Measurements from ENCODE around the gene TNFSF13B. TPM values are rescaled to one million over a fixed set of nuclear protein-coding genes. Genes with fewer than 3 reads are reported as not detected.

The TNFSF13B gene
- total and polyA plus RNA-seq, 2 of the 8 experiments (the other 6 are each of a cell fraction or from before 2014, with no cell fraction given): not detected

- Histone ChIP-seq H2BK20ac (ENCODE audit: low read length) (no peak overlapping the region), H2BK15ac (ENCODE audit: low read length) (no peak overlapping the region), H3K27me3 (replicated peaks in 1 of 4; ENCODE audit: control insufficient read depth in 3 of 4, extremely low read depth in 1 of 4, insufficient read depth in 3 of 4, low read length in 3 of 4) (no peaks in the 10 kb centered on the region), H3K9ac (replicated peaks in 1 of 4; ENCODE audit: extremely low read depth in 1 of 4, low read depth in 3 of 4, low read length in 3 of 4) (no peak overlapping the region), H4K5ac (ENCODE audit: insufficient read length, low read depth, low read length) (no peak overlapping the region), H3K4ac (replicated peaks; ENCODE audit: insufficient read length, low read depth, low read length) (no peak overlapping the region), H4K20me1 (replicated peaks in 1 of 2; ENCODE audit: control insufficient read depth in 1 of 2, insufficient read depth in 2 of 2, low read length in 2 of 2) (no peaks in the 10 kb centered on the region), H4K8ac (ENCODE audit: extremely low read depth, insufficient read depth, low read length) (no peak overlapping the region), H3K27ac (ENCODE audit: low read depth, low read length) (no peak overlapping the region), H4K91ac (replicated peaks; ENCODE audit: insufficient read length, low read length) (no peak overlapping the region), H2BK12ac (ENCODE audit: low read depth, low read length) (no peak overlapping the region), H2BK5ac (ENCODE audit: low read depth, low read length) (no peak overlapping the region), H3K14ac (ENCODE audit: insufficient read length) (no peak overlapping the region), H3K4me2 (ENCODE audit: insufficient read depth in 1 of 2, low read depth in 2 of 2, low read length in 2 of 2) (no peak overlapping the region), H3K23ac (ENCODE audit: insufficient read length) (no peak overlapping the region), H3K4me1 (replicated peaks in 1 of 4; ENCODE audit: control insufficient read depth in 3 of 4, insufficient read depth in 4 of 4, low read length in 3 of 4) (no peaks in the 10 kb centered on the region; a peak in 1 of 7 replicates), H2BK120ac (replicated peaks; ENCODE audit: low read depth, low read length) (no peak overlapping the region), H3K79me2 (ENCODE audit: control insufficient read depth in 1 of 2, insufficient read depth in 2 of 2, low read length in 2 of 2) (no peaks in the 10 kb centered on the region), H2AK5ac (ENCODE audit: low read depth, low read length) (no peak overlapping the region), H3K36me3 (ENCODE audit: control insufficient read depth in 2 of 4, insufficient read depth in 4 of 4, low read length in 3 of 4) (no peaks in the 10 kb centered on the region; a peak in 1 of 8 replicates), H3K23me2 (ENCODE audit: low read depth, low read length) (no peaks in the 10 kb centered on the region; the same call in 1 of the 2 replicates), H3K56ac (replicated peaks; ENCODE audit: insufficient read length, low read depth, low read length) (no peak overlapping the region), H3K9me3 (ENCODE audit: insufficient read depth in 2 of 2, low read depth in 1 of 2, low read length in 1 of 2) (no peaks in the 10 kb centered on the region), H3K4me3 (ENCODE audit: extremely low read depth in 1 of 4, insufficient read depth in 2 of 4, low read depth in 3 of 4, low read length in 4 of 4) (no peak overlapping the region), H2AFZ (ENCODE audit: low read length) (no peak overlapping the region), H3K79me1 (ENCODE audit: low read depth, low read length) (no peaks in the 10 kb centered on the region), H3K18ac (ENCODE audit: extremely low read depth, low read length) (no peak overlapping the region)
- CTCF ChIA-PET (ENCODE audit: partially characterized antibody): interaction anchor here (0.6 kb wide), 1 partner anchor 620 kb away, joined by 3 read pairs; no protein-coding TSS in a partner anchor
- TF ChIP-seq KDM1A (IDR thresholded peaks at IDR 0.05; ENCODE audit: borderline replicate concordance, low read length) (no peak), GABPA (IDR thresholded peaks at IDR 0.05; ENCODE audit: borderline replicate concordance, insufficient read depth, low read length) (no peak), GTF2F1 (IDR thresholded peaks at IDR 0.05; ENCODE audit: borderline replicate concordance, low read depth, low read length) (no peak), KDM4A (IDR thresholded peaks at IDR 0.05; ENCODE audit: low read depth, low read length, severe bottlenecking) (no peak), RFX5 (IDR thresholded peaks at IDR 0.05; ENCODE audit: borderline replicate concordance, low read depth, low read length) (no peak), SIN3A (conservative IDR thresholded peaks at IDR 0.05 in 1 of 2, IDR thresholded peaks at IDR 0.05 in 1 of 2; ENCODE audit: low read depth in 1 of 2, low read length in 2 of 2) (no peak), HDAC6 (IDR thresholded peaks at IDR 0.05; ENCODE audit: low read depth, low read length) (no peak), RBBP5 (IDR thresholded peaks at IDR 0.05; ENCODE audit: borderline replicate concordance, low read depth, low read length) (no peak), EZH2 (IDR thresholded peaks at IDR 0.05; ENCODE audit: low read depth, low read length, severe bottlenecking) (no peak), TBP (IDR thresholded peaks at IDR 0.05; ENCODE audit: low read depth, low read length) (no peak), JUND (IDR thresholded peaks at IDR 0.05; ENCODE audit: low read length) (no peak), SIRT6 (IDR thresholded peaks at IDR 0.05; ENCODE audit: low read length) (no peak), PHF8 (conservative IDR thresholded peaks at IDR 0.05; ENCODE audit: low read depth, low read length) (no peak), CREB1 (IDR thresholded peaks at IDR 0.05) (no peak), E2F6 (IDR thresholded peaks at IDR 0.05) (no peak)
- FAIRE-seq (no peak), DNase-seq (ENCODE audit: low read depth in 1 of 2, low spot score in 2 of 2) (no peak)
- POLR2A ChIA-PET (ENCODE audit: partially characterized antibody): no interaction called here
These were observed 2.8 kb downstream of the TNFSF13B start for GRCh38 chr13:108272333-108272732.

Measured in H1 (cell line).